ENCODE data around the gene HPS1. TPM values are rescaled to one million over a fixed set of nuclear protein-coding genes. Genes with fewer than 3 reads are reported as not detected.

HPS1 gene
- polyA plus RNA-seq, 2 of the 4 experiments (the other 2 are of a cell fraction) = 25.1 to 28.2 TPM

DNA sequence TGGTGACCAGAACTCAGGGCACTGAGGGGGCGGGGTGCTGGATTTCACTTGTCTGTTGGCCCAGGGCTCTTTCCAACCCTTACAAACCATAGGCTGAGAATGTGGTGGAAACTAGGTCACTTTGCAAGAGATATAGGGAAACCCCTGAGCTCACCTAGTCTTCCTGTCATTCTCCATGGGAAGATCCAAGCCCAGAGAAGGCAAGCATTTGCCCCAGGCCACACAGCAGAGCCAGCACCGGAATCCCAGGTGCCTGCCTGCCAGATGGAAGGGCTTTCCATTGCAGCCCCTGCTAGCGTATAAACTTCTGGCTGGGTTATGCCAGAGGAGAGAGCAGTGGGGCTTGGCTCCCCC lies 32.2 kb downstream of the HPS1 start:
- Histone ChIP-seq H3K4me2 (peak overlapping the region; percentile 81), H3K9me3 (no peaks in the 10 kb centered on the region), H3K4me1 (peaks cover 14% of the 10 kb centered on the region), H3K4me3 (peak overlapping the region; percentile 50), H3K27ac (peak overlapping the region; percentile 75 to 88)
- ChIA-PET POLR2A (interaction anchor here (1.2 to 1.4 kb wide), 5 partner anchors 8 to 56 kb away, joined by 3 to 5 read pairs (median 4); no protein-coding TSS in a partner anchor), CTCF (no interaction called here)
- ATAC-seq (no peak), FAIRE-seq (no peak), DNase-seq (ENCODE audit: low read depth in 1 of 2, low spot score in 1 of 2) (peak in 1 of 2 experiments; percentile 17)
- TF ChIP-seq GATA3 (IDR thresholded peaks at IDR 0.05; ENCODE audit: borderline replicate concordance) (no peak), SREBF2 (IDR thresholded peaks at IDR 0.05) (no peak), RNF2 (IDR thresholded peaks at IDR 0.05; ENCODE audit: borderline replicate concordance, low read depth) (no peak), RARB (CRISPR knock-in tag; IDR thresholded peaks at IDR 0.05) (no peak), FOSB (CRISPR knock-in tag; IDR thresholded peaks at IDR 0.05) (no peak), ZC3H11A (IDR thresholded peaks at IDR 0.05) (no peak)
- TF ChIP-seq, protein P1, sequence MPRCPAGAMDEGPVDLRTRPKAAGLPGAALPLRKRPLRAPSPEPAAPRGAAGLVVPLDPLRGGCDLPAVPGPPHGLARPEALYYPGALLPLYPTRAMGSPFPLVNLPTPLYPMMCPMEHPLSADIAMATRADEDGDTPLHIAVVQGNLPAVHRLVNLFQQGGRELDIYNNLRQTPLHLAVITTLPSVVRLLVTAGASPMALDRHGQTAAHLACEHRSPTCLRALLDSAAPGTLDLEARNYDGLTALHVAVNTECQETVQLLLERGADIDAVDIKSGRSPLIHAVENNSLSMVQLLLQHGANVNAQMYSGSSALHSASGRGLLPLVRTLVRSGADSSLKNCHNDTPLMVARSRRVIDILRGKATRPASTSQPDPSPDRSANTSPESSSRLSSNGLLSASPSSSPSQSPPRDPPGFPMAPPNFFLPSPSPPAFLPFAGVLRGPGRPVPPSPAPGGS (IDR thresholded peaks at IDR 0.05) = no peak
- TF ChIP-seq, protein P2, sequence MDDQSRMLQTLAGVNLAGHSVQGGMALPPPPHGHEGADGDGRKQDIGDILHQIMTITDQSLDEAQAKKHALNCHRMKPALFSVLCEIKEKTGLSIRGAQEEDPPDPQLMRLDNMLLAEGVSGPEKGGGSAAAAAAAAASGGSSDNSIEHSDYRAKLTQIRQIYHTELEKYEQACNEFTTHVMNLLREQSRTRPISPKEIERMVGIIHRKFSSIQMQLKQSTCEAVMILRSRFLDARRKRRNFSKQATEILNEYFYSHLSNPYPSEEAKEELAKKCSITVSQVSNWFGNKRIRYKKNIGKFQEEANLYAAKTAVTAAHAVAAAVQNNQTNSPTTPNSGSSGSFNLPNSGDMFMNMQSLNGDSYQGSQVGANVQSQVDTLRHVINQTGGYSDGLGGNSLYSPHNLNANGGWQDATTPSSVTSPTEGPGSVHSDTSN (IDR thresholded peaks at IDR 0.05) = no peak
- 80% methylated on average over 3 of the region's 3 CpGs for WGBS (ENCODE audit: missing lambda C conversion rate)

DNA sequence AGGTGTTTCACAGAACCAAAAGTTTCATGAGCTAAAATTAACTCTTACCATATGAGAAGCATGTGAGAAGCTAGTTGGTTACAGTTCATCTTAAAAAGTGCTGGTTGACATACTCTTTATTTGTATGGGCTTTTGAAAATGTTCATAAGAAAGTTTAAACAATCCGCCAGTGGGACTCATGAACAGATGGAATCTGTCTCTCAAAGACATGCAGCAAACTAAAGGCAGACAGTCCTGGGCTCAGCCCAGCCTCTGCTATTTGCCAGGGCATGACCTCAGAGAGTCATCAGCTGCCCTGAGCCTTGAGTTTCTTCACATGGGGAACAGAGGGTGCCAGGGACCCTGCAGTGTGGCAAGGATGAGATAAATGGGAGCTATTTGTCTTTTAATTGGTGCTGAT lies 35.0 kb downstream of the HPS1 start:
- FAIRE-seq = no peak
- CTCF ChIA-PET = interaction anchor here (1.7 kb wide), 1 partner anchor 14 kb away, joined by 5 read pairs; no protein-coding TSS in a partner anchor
- POLR2A ChIA-PET = interaction anchor here (0.6 kb wide), 1 partner anchor 148 kb away, joined by 3 read pairs; no protein-coding TSS in a partner anchor
- peaks cover 14% of the 10 kb centered on the region for H3K4me1 ChIP-seq
- H3K9me3 ChIP-seq = no peaks in the 10 kb centered on the region
- WGBS (ENCODE audit: missing lambda C conversion rate) = 90% methylated on average over 1 of the region's 1 CpG
- H3K4me2 ChIP-seq = no peak overlapping the region
- H3K27ac ChIP-seq = no peak overlapping the region
- TF ChIP-seq MAFK (IDR thresholded peaks at IDR 0.05; ENCODE audit: partially characterized antibody) = no peak
- TF ChIP-seq CHD4 (IDR thresholded peaks at IDR 0.05; ENCODE audit: borderline replicate concordance) = no peak
- TF ChIP-seq POLR2A (IDR thresholded peaks at IDR 0.05; ENCODE audit: low read length) = no peak
- TF ChIP-seq HDAC2 (IDR thresholded peaks at IDR 0.05) = no peak
- TF ChIP-seq MAZ (IDR thresholded peaks at IDR 0.05; ENCODE audit: borderline replicate concordance, low read depth, low read length) = no peak
- TF ChIP-seq RAD21 (conservative IDR thresholded peaks at IDR 0.05 in 1 of 2, IDR thresholded peaks at IDR 0.05 in 1 of 2) = no peak
- TF ChIP-seq, protein P1 (IDR thresholded peaks at IDR 0.05) = no peak
- TF ChIP-seq FOSB (CRISPR knock-in tag; IDR thresholded peaks at IDR 0.05) = no peak
- TF ChIP-seq JUN (IDR thresholded peaks at IDR 0.05) = no peak
- TF ChIP-seq EP300 (IDR thresholded peaks at IDR 0.05) = no peak
- no peak for TF ChIP-seq CBX8 (IDR thresholded peaks at IDR 0.05)
- no peak for DNase-seq (ENCODE audit: low read depth in 1 of 2, low spot score in 1 of 2)
- no peak for ATAC-seq
- no peak overlapping the region for H3K4me3 ChIP-seq

DNA sequence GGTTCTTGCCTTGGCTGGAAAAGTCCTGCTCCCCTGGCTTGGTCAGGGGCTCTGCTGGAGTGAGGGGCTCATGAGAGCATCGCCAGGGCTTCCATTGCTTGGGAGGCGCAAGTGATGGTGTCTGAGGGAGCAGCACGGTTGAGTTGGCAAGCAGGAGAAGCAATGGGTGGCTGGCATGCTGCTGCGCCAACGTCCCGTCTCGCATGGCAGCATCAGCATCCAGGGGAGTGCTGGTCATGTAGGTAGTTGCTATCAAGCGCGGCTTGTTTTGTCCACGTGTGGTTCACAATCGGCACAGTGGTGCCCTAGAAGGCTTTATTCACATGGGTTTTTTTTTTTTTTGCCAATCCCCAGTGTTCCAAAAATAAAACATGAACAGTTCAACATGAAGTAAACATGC lies 35.6 kb downstream of the HPS1 start:
- POLR2A ChIA-PET = no interaction called here
- no peak overlapping the region for H3K4me2 ChIP-seq
- H3K4me1 ChIP-seq = peaks cover 14% of the 10 kb centered on the region
- no peaks in the 10 kb centered on the region for H3K9me3 ChIP-seq
- TF ChIP-seq KDM1A (IDR thresholded peaks at IDR 0.05; ENCODE audit: low read depth) = no peak
- ATAC-seq = no peak
- DNase-seq (ENCODE audit: low read depth in 1 of 2, low spot score in 1 of 2) = no peak
- CTCF ChIA-PET = no interaction called here
- no peak overlapping the region for H3K4me3 ChIP-seq
- no peak for FAIRE-seq
- no peak overlapping the region for H3K27ac ChIP-seq
- WGBS (ENCODE audit: missing lambda C conversion rate) = 84% methylated on average over 11 of the region's 11 CpGs

DNA sequence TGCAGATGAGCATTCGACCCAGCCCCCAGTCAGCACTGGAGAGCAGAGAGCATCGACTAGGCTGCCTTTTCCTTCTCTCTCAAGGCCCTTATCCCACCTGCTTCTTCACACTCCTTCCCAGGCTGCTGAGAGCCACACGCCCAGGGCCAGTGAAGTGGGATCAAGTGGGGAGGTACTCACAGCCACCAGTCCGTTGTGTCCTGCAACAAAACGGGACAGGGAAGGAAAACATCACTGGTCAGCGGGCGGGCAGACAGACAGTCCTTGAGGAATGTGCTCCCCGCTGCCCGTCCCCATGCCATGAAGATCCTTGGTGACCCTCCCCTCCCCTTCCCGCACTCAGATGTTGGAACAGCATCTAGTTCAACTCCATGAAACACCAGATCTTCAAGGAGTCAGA lies 36.0 kb downstream of the HPS1 start:
- TF ChIP-seq EHF (CRISPR knock-in tag; IDR thresholded peaks at IDR 0.05) (no peak), RCOR1 (IDR thresholded peaks at IDR 0.05; ENCODE audit: low read depth, low read length) (no peak), MAFK (IDR thresholded peaks at IDR 0.05; ENCODE audit: partially characterized antibody) (no peak), FOSL2 (IDR thresholded peaks at IDR 0.05) (no peak), FOSL2 (CRISPR knock-in tag; IDR thresholded peaks at IDR 0.05) (no peak), NR3C1 (IDR thresholded peaks at IDR 0.05) (no peak), RAD21 (conservative IDR thresholded peaks at IDR 0.05 in 1 of 2, IDR thresholded peaks at IDR 0.05 in 1 of 2) (no peak), FOSB (CRISPR knock-in tag; IDR thresholded peaks at IDR 0.05) (no peak), NFE2L2 (conservative IDR thresholded peaks at IDR 0.05; ENCODE audit: low read length) (no peak), KDM5A (IDR thresholded peaks at IDR 0.05) (no peak), CHD4 (IDR thresholded peaks at IDR 0.05; ENCODE audit: borderline replicate concordance) (no peak), POLR2AphosphoS2 (conservative IDR thresholded peaks at IDR 0.05; ENCODE audit: low read length) (no peak), EHMT2 (IDR thresholded peaks at IDR 0.05; ENCODE audit: low read depth) (no peak), FOXS1 (CRISPR knock-in tag; IDR thresholded peaks at IDR 0.05) (no peak), TFCP2L1 (CRISPR knock-in tag; IDR thresholded peaks at IDR 0.05) (no peak)
- TF ChIP-seq, protein P2 (IDR thresholded peaks at IDR 0.05) = no peak
- ChIA-PET POLR2A (no interaction called here), CTCF (no interaction called here)
- 79% methylated on average over 10 of the region's 10 CpGs for WGBS (ENCODE audit: missing lambda C conversion rate)
- Histone ChIP-seq H3K4me3 (no peak overlapping the region), H3K4me2 (no peak overlapping the region), H3K27ac (no peak overlapping the region), H3K9me3 (no peaks in the 10 kb centered on the region), H3K4me1 (peaks cover 13% of the 10 kb centered on the region)
- ATAC-seq = no peak
- FAIRE-seq = no peak
- DNase-seq (ENCODE audit: low read depth in 1 of 2, low spot score in 1 of 2) = no peak

Data from A549 (cell line).